Activated naive CD8-positive, alpha-beta T cell treated with anti-CD3 and anti-CD28 coated beads, Interleukin-2, amount 50 U/mL, for 24 hours (primary cell): ENCODE measurements around the gene SSX2IP.

Source experiments
- ATAC-seq: fragments of 150-1000 bp; cut with Tn5 transposase; one replicate; pipeline ENCODE4 v1.10.0; 2021
- DNase-seq: peaks from one replicate; pipeline ENCODE4 v3.0.0; 2021
- H3K27ac Mint-ChIP-seq: one replicate; pipeline ENCODE4 v1.8.0; 2021; ENCODE audit warnings: mild to moderate bottlenecking, mixed read lengths
- H3K27me3 Mint-ChIP-seq: one replicate; pipeline ENCODE4 v1.8.0; 2021; ENCODE audit warnings: mixed read lengths
- H3K36me3 Mint-ChIP-seq: one replicate; pipeline ENCODE4 v1.8.0; 2021; ENCODE audit warnings: low read depth, mixed read lengths
- H3K4me1 Mint-ChIP-seq: one replicate; pipeline ENCODE4 v1.8.0; 2021; ENCODE audit warnings: mixed read lengths
- H3K4me3 Mint-ChIP-seq: one replicate; pipeline ENCODE4 v1.8.0; 2021; ENCODE audit warnings: mild to moderate bottlenecking, moderate library complexity, mixed read lengths
- H3K9me3 Mint-ChIP-seq: one replicate; pipeline ENCODE4 v1.8.0; 2021; ENCODE audit warnings: mixed read lengths

SSX2IP gene

DNA sequence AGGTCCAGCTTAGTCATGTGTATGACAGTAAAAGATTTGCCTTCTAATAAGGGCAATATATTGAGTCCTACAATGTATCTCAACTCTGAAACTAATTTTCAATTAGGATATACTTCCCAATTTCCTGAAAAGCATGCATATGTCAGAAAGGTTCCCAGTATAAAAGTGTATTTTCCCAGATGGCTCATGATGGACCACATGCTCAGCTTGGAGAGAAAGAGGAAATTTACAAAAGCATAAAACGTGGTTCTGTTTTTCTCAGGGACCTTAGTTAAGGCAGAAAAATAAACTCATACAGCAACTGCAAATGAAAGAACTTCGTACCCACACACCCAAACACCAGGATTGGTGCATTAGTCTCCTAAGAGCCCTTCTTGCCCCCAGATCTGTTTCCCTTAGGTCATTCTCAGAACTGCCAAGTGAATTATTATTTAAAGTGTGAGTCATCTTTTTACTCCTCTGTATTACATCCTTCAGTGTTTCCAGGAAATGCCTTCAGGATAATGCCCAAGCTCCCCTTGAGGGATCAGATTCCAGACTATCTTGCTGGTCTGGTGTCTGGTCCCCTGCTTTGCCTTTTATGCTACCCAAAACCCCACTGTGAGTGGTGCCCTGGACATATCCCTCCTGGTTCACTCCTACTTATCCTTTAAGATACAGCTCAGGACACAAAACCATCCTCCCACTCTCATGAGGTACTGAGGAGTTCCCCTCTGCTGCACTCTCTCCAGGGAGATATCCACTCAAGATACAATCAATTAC lies 57.4 kb downstream of the SSX2IP start:
- no peak for DNase-seq
- H3K27ac Mint-ChIP-seq, result no peak overlapping the region
- no peaks in the 10 kb centered on the region for H3K9me3 Mint-ChIP-seq
- H3K4me1 Mint-ChIP-seq, result peaks cover 6% of the 10 kb centered on the region
- no peak overlapping the region for H3K4me3 Mint-ChIP-seq
- no peaks in the 10 kb centered on the region for H3K36me3 Mint-ChIP-seq
- peak; percentile 54 for ATAC-seq
- H3K27me3 Mint-ChIP-seq, result peaks cover 2% of the 10 kb centered on the region

DNA sequence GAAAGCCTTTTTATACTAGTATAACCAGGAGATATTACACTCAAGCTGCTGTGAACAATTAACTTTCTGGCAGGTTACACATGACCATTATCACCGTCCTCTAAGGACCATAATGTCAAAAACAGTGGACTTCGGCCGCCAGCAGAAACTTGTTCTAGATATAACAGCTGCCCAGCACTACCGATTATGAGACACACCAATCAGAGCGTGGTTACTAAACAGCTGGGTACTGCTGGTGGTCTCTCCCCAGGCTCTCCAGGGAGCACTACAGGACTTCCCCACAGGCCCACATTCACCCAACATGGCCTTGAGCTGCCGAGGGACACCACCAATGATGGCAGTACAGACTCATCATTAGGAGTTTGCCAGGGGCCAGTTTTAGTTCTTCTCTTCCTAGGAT lies 58.1 kb downstream of the SSX2IP start:
- H3K36me3 Mint-ChIP-seq, result no peaks in the 10 kb centered on the region
- ATAC-seq (no peak), DNase-seq (no peak)
- peaks cover 2% of the 10 kb centered on the region for H3K27me3 Mint-ChIP-seq
- no peaks in the 10 kb centered on the region for H3K9me3 Mint-ChIP-seq
- H3K27ac Mint-ChIP-seq, result no peak overlapping the region
- peaks cover 6% of the 10 kb centered on the region for H3K4me1 Mint-ChIP-seq
- no peak overlapping the region for H3K4me3 Mint-ChIP-seq

DNA sequence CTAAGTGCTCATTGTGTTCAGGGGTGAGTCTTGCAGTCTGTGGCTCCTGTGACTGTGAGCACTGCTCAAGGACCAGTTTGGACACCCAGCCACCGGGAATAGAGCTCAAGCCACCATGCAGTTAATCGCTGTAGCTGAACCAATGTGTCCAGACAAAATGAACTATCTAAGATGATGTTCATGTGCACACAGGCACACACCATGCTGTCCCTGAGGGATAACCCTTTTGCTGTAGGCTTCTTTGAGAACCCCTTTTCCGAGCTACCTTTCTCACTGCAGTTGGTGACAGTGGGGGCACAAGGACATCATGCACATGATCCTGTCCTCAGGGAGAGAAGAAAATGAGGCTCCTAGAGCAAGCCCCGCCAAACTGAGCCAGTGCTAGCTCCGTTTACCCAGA lies 65.4 kb downstream of the SSX2IP start:
- Mint-ChIP-seq H3K4me1 (peaks cover 18% of the 10 kb centered on the region), H3K4me3 (no peak overlapping the region), H3K27me3 (no peaks in the 10 kb centered on the region), H3K9me3 (no peaks in the 10 kb centered on the region), H3K27ac (no peak overlapping the region), H3K36me3 (no peaks in the 10 kb centered on the region)
- no peak for ATAC-seq
- no peak for DNase-seq

DNA sequence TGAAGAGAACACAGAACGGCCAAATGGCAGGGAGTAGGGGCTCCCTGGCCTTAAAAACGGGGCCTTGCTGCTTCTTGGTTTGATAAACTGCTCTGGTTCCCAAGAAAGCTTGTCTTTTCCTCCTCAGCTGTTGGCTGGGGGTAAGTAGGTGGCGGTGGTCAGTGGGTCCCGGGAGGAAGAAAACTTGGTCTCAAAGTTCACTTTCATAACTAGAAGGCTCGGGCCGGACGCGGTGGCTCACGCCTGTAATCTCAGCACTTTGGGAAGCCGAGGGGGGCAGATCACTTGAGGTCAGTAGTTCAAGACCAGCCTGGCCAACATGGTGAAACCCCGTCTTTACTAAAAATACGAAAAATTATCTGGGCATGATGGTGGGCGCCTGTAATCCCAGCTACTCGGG lies 68.7 kb downstream of the SSX2IP start:
- H3K4me3 Mint-ChIP-seq, result no peak overlapping the region
- H3K4me1 Mint-ChIP-seq, result peaks cover 26% of the 10 kb centered on the region
- DNase-seq (no peak), ATAC-seq (no peak)
- H3K36me3 Mint-ChIP-seq, result no peaks in the 10 kb centered on the region
- no peaks in the 10 kb centered on the region for H3K9me3 Mint-ChIP-seq
- H3K27ac Mint-ChIP-seq, result peak overlapping the region; percentile 0
- H3K27me3 Mint-ChIP-seq, result no peaks in the 10 kb centered on the region

DNA sequence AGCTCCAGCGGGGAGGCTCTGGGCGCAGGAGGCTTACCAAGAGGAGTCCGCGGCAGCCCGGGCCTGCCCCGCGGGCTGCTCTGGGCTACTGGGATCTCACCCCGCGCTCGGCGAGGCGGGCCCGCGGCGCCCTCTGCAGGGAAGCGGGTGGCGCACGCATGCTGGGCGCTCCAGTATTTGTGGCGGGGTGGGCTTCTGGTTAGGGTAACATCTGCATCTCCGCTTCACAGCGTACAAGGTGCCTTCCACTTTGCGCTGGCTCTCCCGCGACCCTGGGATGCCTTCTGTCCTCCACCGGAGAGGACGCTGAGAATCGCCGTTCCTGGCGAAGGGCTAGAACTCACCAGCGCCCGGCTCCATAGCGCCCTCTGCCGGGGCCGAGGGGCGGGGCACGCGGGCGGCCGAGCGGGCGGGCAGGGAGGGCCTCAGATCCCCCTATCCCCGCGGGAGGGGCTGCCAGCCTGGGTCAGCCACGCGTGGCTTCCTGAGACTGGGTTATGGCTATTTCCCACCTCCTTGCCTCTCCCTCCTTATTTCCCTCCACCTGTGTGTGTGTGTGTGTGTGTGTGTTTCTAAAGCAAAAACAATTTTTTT lies 69.4 kb downstream of the SSX2IP start:
- peaks cover 26% of the 10 kb centered on the region for H3K4me1 Mint-ChIP-seq
- ATAC-seq (peak; percentile 87), DNase-seq (peak; percentile 83)
- H3K27me3 Mint-ChIP-seq, result no peaks in the 10 kb centered on the region
- H3K36me3 Mint-ChIP-seq, result no peaks in the 10 kb centered on the region
- peak overlapping the region; percentile 88 for H3K27ac Mint-ChIP-seq
- H3K9me3 Mint-ChIP-seq, result no peaks in the 10 kb centered on the region
- peak overlapping the region; percentile 86 for H3K4me3 Mint-ChIP-seq

DNA sequence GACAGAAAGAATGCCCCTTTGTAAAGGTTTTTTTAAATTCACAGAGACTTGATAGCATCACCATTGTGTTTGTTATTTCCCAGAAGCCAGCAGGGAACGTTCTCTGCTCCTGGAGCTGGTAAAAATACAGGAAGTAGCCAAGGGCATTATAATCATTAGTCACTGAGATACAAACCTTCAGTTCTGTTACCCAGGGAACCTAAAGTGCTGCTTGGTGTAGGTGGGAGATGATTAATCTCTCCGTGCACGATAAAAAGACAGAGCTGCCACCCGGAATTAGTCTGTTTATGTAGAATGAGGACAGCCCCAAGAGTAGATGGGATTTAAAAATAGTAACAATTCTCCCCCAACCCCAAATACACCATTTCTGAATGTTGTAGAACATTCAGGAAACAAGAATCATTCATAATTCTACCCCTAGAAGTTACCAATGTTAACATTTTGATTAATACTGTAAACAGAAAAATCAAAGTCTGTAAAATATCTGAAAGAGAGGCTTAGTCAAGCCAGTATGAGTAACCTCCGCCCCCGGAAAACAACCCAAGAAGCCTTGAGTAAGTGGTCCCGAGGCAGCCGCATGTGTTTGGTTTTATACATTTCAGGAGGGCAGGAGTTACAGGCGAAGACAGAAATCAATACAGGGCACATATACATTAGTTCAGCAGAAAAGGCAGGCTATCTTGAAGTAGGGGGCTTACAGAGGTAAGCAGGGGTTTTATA lies 70.7 kb downstream of the SSX2IP start:
- Mint-ChIP-seq H3K4me1 (peaks cover 26% of the 10 kb centered on the region), H3K4me3 (peak overlapping the region; percentile 67), H3K27me3 (no peaks in the 10 kb centered on the region), H3K9me3 (peaks cover 4% of the 10 kb centered on the region), H3K36me3 (peaks cover under 1% of the 10 kb centered on the region), H3K27ac (peak overlapping the region; percentile 94)
- DNase-seq (peak; percentile 71), ATAC-seq (peak; percentile 72)

DNA sequence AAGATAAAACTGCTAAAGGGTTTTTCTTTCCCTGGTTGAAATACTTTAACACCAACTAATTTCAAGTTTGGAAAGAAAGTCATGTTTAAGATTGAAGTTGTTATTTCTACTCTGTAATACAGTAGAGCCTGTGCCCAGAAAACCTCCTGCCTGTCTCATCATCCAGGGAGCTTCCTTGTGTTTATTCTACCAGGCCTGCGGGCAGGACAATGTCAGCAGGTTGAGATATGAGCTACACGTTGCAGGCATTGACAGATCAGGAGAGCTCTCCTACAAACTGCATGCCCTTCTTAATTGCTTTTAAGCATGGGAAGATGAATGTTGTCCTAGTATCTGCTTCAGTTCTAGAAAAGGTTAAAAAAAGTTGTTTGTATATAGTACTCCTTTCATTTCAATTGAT lies 72.9 kb downstream of the SSX2IP start:
- no peak for ATAC-seq
- no peak overlapping the region for H3K27ac Mint-ChIP-seq

DNA sequence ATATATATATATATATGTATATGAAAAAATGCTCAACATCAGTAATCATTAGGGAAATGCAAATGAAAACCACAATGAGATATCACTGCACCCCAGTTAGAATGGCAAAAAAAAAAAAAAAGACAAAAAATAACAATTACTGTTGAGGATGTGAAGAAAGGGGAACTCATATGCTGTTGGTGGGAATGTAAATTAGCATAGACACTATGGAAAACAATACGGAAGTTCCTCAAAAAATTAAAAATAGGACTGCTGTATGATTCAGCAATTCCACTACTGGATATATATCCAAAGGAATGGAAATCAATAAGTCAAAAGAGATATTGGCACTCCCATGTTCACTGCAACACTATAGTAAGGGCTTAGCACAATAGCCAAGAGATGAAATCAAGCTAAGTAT lies 74.5 kb downstream of the SSX2IP start:
- H3K9me3 Mint-ChIP-seq, result peaks cover 15% of the 10 kb centered on the region
- DNase-seq (no peak), ATAC-seq (no peak)
- no peak overlapping the region for H3K27ac Mint-ChIP-seq
- H3K27me3 Mint-ChIP-seq, result no peaks in the 10 kb centered on the region
- H3K36me3 Mint-ChIP-seq, result peaks cover 5% of the 10 kb centered on the region
- H3K4me1 Mint-ChIP-seq, result peaks cover 27% of the 10 kb centered on the region
- H3K4me3 Mint-ChIP-seq, result no peak overlapping the region

More for the DNA sequence above, 72.9 kb downstream of the SSX2IP start:
- peaks cover 5% of the 10 kb centered on the region for H3K36me3 Mint-ChIP-seq
- H3K9me3 Mint-ChIP-seq, result peaks cover 13% of the 10 kb centered on the region
- no peak for DNase-seq
- H3K27me3 Mint-ChIP-seq, result no peaks in the 10 kb centered on the region
- H3K4me1 Mint-ChIP-seq, result peaks cover 24% of the 10 kb centered on the region
- H3K4me3 Mint-ChIP-seq, result no peak overlapping the region

DNA sequence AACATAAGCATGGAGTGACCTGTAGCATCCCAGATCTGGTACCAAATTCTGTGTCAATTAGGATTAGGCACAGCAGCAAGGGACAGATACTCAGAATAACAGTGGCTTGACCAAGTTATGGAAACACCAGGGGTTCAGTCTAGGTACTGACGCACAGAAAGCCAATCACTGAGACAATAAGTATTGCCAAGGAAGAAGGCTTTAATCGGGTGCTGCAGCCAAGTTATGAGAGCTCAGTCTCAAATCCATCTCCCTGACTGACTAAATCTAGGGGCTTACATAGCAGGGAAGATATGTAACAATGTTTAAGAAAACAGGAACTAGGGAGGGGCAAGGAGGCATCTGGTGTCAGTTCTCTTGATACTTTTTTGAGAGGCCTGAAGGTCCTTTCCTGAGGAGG lies 76.4 kb downstream of the SSX2IP start:
- no peak for DNase-seq
- Mint-ChIP-seq H3K36me3 (peaks cover 5% of the 10 kb centered on the region), H3K4me3 (no peak overlapping the region), H3K4me1 (peaks cover 13% of the 10 kb centered on the region), H3K27ac (no peak overlapping the region), H3K9me3 (peaks cover 20% of the 10 kb centered on the region), H3K27me3 (no peaks in the 10 kb centered on the region)
- ATAC-seq, result no peak

DNA sequence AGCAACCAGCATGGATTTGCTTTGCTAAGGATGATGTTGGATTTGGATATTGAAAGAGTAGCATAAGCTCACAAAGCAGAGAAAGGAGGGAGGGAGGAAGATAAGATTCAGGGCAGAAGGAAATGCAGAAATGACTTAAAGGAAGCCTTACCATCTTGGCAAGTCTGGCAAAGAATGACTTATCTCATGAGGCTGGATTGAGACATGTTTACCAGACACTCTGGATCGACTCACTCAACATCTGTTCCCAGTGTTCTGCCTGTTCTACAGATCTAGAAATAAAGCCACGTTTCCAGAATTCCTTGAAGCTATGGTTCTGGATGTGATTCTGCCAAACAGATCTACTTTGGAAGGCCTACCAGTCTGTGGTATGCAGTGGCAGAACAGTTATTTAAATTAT lies 77.2 kb downstream of the SSX2IP start:
- Mint-ChIP-seq H3K27ac (no peak overlapping the region), H3K9me3 (peaks cover 20% of the 10 kb centered on the region), H3K4me1 (peaks cover 13% of the 10 kb centered on the region), H3K27me3 (no peaks in the 10 kb centered on the region), H3K36me3 (peaks cover 5% of the 10 kb centered on the region), H3K4me3 (no peak overlapping the region)
- DNase-seq, result no peak
- no peak for ATAC-seq

DNA sequence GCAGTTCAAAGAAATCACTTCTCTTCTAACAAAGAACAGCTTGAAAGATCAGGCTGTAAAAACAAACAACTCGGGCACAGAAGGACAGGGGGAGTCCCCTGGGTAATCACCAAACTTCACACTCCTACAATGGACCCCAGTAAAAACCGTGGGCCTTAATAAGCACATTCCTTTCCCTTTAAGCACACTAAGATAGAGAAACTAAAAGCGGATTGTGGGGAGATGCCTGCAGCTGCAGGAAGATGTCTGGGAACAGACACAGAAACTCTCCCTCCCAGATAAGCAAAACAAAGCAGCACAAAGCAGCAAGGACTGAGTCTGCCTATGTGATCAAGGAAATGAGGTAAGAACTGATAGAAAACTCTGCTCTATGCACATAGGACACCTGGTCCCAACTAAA lies 78.5 kb downstream of the SSX2IP start:
- ATAC-seq (peak; percentile 20), DNase-seq (no peak)
- no peak overlapping the region for H3K27ac Mint-ChIP-seq
- H3K4me3 Mint-ChIP-seq, result no peak overlapping the region
- no peaks in the 10 kb centered on the region for H3K27me3 Mint-ChIP-seq
- peaks cover 13% of the 10 kb centered on the region for H3K4me1 Mint-ChIP-seq
- peaks cover 21% of the 10 kb centered on the region for H3K9me3 Mint-ChIP-seq
- H3K36me3 Mint-ChIP-seq, result peaks cover 5% of the 10 kb centered on the region

DNA sequence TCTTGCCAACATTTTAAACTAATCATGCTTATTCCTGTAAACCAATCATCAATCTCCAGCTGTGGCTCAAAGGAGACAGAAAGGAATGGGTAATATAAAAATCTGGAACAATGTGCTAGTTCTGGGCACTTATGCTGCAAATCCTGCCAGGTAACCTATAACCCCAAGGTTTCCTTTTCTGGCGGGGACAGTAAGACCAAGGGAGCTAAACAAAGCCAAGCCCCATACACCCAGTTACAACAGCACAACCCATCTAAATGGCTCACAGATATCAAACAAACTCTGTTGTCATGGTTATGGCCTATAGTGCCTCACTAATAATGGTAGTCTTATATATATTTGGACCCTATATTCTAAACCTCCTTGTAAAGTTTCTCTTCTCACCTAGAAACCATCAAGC lies 79.2 kb downstream of the SSX2IP start:
- no peak for ATAC-seq
- peaks cover 27% of the 10 kb centered on the region for H3K9me3 Mint-ChIP-seq

DNA sequence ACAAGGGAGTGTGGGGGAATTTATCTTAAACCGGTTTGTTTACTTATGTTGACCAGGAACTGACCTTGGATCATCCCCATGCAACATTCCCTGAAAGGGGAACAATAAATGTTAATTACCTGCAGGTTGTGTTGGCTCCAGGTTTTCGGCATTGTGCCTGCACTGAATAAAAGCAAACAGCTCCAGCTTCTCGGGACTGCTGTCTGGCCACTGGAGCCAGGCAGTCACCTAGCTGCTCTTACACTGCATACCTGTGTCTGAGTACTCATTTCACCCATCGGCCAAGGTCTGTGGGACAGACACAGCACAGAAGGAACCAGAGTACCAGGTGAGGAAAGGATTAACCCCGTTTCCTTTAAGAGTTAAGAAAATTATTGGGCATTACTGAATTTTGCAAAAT lies 83.3 kb downstream of the SSX2IP start:
- Mint-ChIP-seq H3K9me3 (peaks cover 32% of the 10 kb centered on the region), H3K4me1 (peaks cover 11% of the 10 kb centered on the region), H3K27me3 (no peaks in the 10 kb centered on the region), H3K36me3 (peaks cover 18% of the 10 kb centered on the region), H3K4me3 (no peak overlapping the region), H3K27ac (no peak overlapping the region)
- ATAC-seq (no peak), DNase-seq (no peak)

More for the DNA sequence above, 79.2 kb downstream of the SSX2IP start:
- Mint-ChIP-seq H3K4me3 (no peak overlapping the region), H3K27ac (no peak overlapping the region), H3K36me3 (peaks cover 8% of the 10 kb centered on the region), H3K27me3 (no peaks in the 10 kb centered on the region), H3K4me1 (peaks cover 13% of the 10 kb centered on the region)
- DNase-seq, result no peak

DNA sequence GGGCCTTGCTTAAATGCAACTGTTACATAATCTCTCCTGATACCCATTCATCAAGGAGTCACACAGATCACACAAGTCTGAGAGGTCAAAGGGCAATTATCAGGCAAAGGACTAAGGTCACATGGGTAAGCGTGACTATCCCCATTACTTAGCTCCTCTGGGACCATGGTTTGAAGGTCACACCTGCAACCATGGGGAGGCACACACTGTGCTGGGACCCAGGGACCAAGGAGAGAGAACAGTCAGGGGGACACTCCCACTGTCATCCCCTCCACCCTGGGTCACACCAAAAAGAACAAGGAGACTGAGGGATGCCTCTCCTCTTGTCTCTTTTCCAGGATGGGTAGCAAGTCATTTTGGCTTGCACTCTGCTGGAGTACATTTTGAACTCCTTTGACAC lies 85.1 kb downstream of the SSX2IP start:
- Mint-ChIP-seq H3K27ac (no peak overlapping the region), H3K4me1 (peaks cover 6% of the 10 kb centered on the region), H3K9me3 (peaks cover 25% of the 10 kb centered on the region)

More for the DNA sequence above, 85.1 kb downstream of the SSX2IP start:
- H3K27me3 Mint-ChIP-seq, result no peaks in the 10 kb centered on the region
- DNase-seq (no peak), ATAC-seq (no peak)
- H3K4me3 Mint-ChIP-seq, result no peak overlapping the region
- H3K36me3 Mint-ChIP-seq, result peaks cover 18% of the 10 kb centered on the region
